WERI-Rb-1 (cell line): ENCODE data around the gene TRAPPC6A.

Source experiments
- DNase-seq: peaks from one replicate; pipeline ENCODE4 v3.0.0-alpha.2; 2020
- H3K27ac ChIP-seq: fragments of 250-450 bp; sonication (Bioruptor Pico); 2 replicates; pipeline ENCODE4 v1.5.1; 2020; ENCODE audit warnings: mild to moderate bottlenecking, moderate library complexity
- H3K27me3 ChIP-seq: fragments of 250-450 bp; sonication (Bioruptor Pico); 2 replicates; pipeline ENCODE4 v1.5.1; 2021; ENCODE audit warnings: mild to moderate bottlenecking, low read depth, moderate library complexity; ENCODE audit not compliant: insufficient read depth, severe bottlenecking
- H3K36me3 ChIP-seq: fragments of 250-450 bp; sonication (Bioruptor Pico); 2 replicates; pipeline ENCODE4 v1.5.1; 2020; ENCODE audit warnings: mild to moderate bottlenecking, moderate library complexity
- H3K4me3 ChIP-seq: 2 replicates; pipeline ENCODE4 v1.5.1; 2011; ENCODE audit warnings: low read depth, mild to moderate bottlenecking, control low read depth, low read length
- H3K9me3 ChIP-seq: fragments of 250-450 bp; sonication (Bioruptor Pico); 2 replicates; pipeline ENCODE4 v1.5.1; 2021; ENCODE audit warnings: mild to moderate bottlenecking, moderate library complexity; ENCODE audit not compliant: severe bottlenecking
- TF ChIP-seq, protein P1 (sequence below): IDR thresholded peaks from 2 replicates; pipeline ENCODE4 v1.5.1; 2011; ENCODE audit warnings: low read depth, mild to moderate bottlenecking, control low read depth, inconsistent platforms, low read length

TRAPPC6A gene

DNA sequence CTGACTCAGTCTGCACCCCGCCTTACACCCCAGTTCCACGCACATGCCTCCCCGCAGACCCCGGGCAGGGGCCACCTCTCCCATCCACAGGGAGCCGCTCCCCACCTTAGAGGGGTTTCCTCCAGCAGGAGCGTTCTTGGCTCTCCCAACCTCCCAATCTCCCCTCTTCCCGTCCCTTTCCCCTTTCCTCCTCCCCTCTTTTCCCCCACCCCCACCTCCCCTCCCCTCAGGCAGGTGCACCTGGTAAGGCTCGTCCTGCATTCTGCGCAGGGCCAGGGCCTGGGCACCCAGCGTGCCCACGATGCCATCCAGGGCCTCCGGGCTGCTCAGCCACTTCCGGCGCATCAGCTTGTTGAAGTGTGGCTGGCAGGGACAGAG lies 39.9 kb upstream of the TRAPPC6A start:
- Histone ChIP-seq H3K27ac (no peak overlapping the region), H3K36me3 (no peaks in the 10 kb centered on the region), H3K4me3 (no peak overlapping the region), H3K27me3 (no peaks in the 10 kb centered on the region), H3K9me3 (no peaks in the 10 kb centered on the region)
- TF ChIP-seq, protein P1, sequence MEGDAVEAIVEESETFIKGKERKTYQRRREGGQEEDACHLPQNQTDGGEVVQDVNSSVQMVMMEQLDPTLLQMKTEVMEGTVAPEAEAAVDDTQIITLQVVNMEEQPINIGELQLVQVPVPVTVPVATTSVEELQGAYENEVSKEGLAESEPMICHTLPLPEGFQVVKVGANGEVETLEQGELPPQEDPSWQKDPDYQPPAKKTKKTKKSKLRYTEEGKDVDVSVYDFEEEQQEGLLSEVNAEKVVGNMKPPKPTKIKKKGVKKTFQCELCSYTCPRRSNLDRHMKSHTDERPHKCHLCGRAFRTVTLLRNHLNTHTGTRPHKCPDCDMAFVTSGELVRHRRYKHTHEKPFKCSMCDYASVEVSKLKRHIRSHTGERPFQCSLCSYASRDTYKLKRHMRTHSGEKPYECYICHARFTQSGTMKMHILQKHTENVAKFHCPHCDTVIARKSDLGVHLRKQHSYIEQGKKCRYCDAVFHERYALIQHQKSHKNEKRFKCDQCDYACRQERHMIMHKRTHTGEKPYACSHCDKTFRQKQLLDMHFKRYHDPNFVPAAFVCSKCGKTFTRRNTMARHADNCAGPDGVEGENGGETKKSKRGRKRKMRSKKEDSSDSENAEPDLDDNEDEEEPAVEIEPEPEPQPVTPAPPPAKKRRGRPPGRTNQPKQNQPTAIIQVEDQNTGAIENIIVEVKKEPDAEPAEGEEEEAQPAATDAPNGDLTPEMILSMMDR = no peak
- no peak for DNase-seq

DNA sequence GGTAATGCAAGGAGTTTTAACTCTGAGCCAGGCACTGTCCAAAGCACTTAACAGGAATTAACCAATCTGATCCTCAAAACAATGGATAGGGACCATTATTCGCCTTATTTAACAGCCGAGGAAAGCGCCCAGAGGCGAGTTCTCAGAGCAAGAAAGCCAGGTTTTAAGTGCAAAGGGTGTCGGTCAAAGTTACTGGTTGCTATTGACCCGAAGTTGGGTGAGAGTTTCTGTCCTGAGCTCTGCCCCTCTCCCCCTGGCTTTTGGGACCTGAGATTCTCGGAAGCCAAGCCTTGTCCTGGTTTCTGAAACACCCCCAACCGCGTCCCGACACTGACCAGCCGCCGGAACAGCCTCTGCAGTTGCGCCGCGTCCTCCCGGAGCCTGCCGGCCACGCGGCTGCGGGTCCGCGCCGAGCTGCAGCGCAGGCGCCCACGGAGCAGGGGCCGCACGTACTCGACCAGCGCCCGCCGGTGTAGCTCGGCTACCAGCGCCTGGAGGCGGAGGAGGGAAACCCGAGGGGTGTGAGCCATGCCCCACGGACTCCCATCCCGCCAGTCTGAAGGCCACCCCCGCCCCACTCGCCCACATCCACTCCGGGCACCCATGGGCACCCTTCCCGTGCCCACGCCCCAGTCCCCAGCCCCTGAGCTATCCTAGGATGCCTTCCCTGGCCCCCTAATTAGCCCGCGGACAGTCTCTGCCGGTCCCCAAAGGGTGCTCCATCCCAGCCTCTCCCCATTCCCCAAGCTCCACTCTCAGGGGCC lies 39.3 kb upstream of the TRAPPC6A start:
- DNase-seq = no peak
- Histone ChIP-seq H3K27ac (no peak overlapping the region), H3K36me3 (no peaks in the 10 kb centered on the region), H3K4me3 (no peak overlapping the region), H3K9me3 (no peaks in the 10 kb centered on the region), H3K27me3 (no peaks in the 10 kb centered on the region)
- TF ChIP-seq, protein P1 = no peak

DNA sequence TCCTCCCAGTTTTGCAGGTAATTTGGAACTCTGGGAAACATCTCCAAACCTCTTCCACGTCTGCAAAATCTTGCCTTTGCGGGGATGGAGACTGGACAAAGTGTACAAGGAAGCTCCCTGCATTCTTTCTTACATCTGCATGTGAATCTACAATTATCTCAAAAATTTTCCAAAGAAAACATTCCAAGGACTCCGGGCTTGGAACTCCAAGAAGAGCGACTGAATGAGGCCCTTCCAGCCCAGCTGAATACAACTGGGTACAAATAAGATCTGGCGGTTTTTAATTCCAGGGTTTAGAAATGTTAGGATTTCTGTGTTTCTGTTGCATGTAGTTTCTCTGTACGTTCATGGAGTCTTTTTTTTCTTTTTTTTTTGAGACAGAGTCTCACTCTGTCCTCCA lies 38.6 kb upstream of the TRAPPC6A start:
- Histone ChIP-seq H3K36me3 (no peaks in the 10 kb centered on the region), H3K9me3 (no peaks in the 10 kb centered on the region), H3K27ac (no peak overlapping the region), H3K27me3 (no peaks in the 10 kb centered on the region), H3K4me3 (no peak overlapping the region)
- no peak for DNase-seq
- TF ChIP-seq, protein P1 = no peak

DNA sequence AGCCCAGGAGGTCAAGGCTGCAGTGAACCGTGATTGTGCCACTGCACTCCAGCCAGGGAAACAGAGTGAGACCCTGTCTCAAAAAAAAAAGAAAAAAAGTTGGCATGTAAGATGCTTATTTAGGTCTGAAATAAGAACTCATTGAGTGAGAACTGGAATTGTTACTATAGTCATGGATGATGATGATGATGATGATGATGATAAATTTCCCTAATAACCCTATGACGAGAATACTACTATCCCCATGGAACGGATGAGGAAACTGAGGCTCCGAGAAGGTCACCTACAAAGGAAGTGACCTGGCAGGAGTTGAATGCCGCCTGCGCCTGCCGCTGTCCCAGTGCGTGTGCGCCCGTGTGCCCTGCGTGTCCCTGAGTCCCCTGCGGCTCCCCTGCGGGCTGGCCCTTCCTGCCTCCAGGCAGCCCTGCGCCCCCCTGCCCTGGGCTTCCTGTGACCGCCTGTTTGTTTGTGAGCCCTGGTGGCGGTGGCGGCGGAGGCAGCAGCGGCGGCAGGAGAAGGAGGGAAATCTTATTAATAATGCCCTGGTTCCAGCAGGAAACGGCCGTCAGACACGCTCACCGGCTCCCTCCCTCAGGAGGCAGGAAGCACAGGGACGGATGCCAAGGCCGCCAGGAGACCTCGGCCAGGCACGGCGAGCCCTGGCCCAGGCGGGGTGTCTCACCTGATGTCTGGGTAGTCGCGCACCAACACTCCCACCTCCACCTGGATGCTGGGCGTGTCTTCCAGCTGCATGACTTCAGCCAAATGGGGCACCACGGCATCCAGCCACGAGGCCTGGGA lies 37.6 kb upstream of the TRAPPC6A start:
- no peaks in the 10 kb centered on the region for H3K36me3 ChIP-seq
- H3K27me3 ChIP-seq = no peaks in the 10 kb centered on the region
- no peak for DNase-seq
- H3K9me3 ChIP-seq = no peaks in the 10 kb centered on the region
- H3K27ac ChIP-seq = no peak overlapping the region
- H3K4me3 ChIP-seq = no peak overlapping the region
- TF ChIP-seq, protein P1 = no peak

DNA sequence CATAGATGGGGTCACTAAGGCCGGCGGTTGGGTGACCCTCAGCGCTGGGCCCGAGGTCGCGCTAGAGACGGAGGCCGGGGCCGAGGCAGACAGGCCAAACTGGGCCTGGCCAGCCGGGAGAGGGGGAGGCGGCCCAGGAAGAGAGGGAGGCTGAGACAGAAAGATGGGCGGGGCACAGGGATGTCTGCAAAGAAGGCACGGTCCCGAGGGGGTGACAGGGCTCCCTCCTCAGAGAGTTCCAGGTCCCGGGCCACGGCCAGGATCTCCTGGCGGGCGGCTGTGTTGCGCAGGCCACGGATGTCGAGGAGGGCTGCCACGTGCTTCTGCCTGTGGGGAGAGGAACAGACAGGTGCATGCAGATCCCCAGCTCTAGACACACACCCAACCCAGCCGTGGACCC lies 35.0 kb upstream of the TRAPPC6A start:
- DNase-seq = no peak

More for the DNA sequence above, 35.0 kb upstream of the TRAPPC6A start:
- Histone ChIP-seq H3K4me3 (no peak overlapping the region), H3K27me3 (no peaks in the 10 kb centered on the region), H3K9me3 (no peaks in the 10 kb centered on the region), H3K36me3 (no peaks in the 10 kb centered on the region), H3K27ac (no peak overlapping the region)
- TF ChIP-seq, protein P1 = no peak
